HG03558 (cell line): Measurements from ENCODE around the gene PNMA8A.

Experiments used
- ATAC-seq: cut with Tn5 transposase; IDR thresholded peaks from one replicate; pipeline ENCODE4 v1.9.1; 2021; ENCODE audit warnings: moderate number of reproducible peaks; ENCODE audit not compliant: unreplicated experiment; ENCODE audit errors: extremely low read depth

PNMA8A gene

DNA sequence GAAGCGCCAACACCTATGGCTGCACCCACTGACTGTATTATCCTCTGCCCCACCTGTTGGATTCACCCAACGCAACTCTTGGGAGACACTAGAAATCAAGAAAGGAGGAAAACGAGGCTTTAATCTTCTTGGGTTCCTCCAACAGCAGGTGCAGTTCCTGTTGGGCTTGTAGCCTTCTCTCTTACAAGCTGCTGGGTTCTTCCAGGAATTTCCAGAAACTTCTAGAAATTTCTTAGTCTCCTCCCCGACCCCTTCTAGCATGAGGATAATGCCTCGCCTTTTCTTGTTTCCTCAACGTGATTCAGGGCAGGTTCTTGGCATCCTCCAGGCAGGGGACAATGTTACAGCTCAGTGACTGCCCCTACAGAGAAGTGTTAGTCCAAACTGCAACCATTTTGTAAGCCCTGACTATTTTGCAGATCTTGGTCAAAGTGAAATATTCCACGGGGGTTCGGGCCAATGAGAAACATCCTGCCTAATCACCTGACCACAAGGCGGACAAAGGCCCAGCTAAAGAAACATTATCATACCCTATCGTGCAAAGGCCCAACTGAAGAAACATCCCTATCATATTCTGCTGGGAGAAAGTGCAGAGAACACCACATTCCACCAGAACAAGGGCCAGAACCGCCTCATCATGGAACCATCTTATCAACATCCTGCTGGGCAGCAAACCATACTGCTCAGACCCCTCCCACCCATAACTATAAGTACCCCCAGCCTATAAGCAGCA, 614 bp upstream of the PNMA8A start:
- no peak for ATAC-seq

DNA sequence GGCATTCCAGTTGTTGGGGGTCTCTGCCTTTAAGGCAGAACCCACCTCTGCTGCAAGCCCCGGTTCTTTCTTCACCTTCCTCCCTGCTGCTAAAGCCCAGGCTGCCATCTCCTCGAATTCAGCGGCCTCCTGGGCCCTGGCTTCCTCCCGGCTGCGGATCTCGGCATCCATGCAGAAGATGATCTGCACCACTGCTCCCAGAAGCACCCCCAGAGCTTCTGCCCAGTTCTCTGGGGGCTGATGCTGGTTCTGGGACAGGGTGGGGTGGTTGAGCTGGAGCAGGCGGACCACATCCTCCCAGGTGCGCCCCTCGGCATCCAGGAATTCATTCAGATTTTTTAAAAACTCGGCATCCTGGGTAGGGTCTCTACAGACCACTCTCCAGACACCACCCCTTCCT, 987 bp downstream of the PNMA8A start:
- no peak for ATAC-seq

DNA sequence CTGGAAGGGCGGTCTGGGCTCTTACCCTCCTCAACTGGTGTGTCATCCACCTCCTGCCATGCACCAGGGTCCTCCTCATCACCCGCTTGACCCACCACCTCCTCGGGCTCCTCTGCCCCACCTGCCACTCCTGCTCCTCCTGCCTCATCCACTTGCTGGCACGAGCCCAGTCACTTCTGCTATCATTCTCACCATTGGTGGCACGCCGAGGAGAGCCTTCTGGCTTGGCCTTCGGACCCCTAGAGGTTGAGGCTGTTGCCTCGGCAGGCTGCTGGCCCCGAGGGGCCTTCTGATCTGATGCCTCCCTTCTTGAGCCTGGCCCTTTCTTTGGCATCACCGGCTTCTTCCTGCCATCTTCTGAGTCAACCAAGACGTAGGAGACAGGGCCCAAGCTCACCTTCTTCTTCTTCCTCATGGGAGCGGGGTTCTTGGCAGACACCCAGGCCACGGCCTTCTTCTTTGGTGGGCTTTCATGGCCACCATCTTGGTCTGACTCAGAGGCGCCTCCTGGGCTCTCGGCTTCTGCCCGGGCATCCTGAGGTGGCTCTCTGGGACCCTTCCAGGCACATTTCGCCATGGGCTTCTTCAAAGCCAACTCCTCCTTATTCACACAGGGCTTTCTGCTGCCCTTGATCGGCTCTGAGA, 1.7 kb downstream of the PNMA8A start:
- no peak for ATAC-seq

- no peak for ATAC-seq
These were observed 4.7 kb downstream of the PNMA8A start for GRCh38 chr19:46466536-46467196.

- no peak for ATAC-seq
These were observed 7.8 kb downstream of the PNMA8A start for GRCh38 chr19:46463516-46463915.

DNA sequence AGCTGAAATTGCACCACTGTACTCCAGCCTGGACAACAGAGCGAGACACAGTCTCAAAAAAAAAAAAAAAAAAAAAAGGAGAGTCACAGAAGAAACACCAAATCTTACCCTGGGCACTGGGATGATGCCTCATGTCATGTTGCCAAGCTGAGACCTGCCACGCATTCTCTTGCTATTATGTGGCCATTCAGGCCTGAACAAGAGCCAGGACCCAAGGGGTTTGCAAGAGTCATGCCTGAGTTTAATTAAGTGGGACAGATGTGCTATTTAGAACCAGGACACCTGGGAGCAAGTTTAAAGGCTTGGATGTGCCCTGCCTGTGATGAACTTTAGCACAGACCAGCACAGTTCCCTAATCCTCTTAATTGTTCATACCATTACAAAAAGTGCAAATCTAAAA, 9.8 kb downstream of the PNMA8A start:
- ATAC-seq = no peak

GRCh38 chr19:46460981-46461380, 10.4 kb downstream of the PNMA8A start:
- no peak for ATAC-seq

DNA sequence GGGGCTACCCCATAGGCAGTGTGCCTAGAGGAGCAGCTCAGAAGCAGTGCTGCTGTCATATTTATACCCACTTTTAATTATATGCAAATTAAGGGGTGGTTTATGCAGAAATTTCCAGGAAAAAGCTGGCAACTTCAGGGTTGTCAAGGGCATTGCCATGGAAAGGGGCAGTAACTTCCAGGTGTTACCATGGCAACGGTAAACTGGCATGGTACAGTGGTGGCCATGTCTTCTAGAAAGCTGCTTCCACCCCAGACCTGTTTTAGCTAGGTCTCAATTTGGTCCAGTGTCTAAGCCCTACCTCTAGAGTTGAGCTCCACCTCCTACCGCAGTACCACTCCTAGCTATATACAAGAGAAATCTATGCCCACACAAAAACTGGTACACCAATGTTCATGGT, 11.3 kb downstream of the PNMA8A start:
- no peak for ATAC-seq

GRCh38 chr19:46456930-46457329, 14.4 kb downstream of the PNMA8A start:
- no peak for ATAC-seq

DNA sequence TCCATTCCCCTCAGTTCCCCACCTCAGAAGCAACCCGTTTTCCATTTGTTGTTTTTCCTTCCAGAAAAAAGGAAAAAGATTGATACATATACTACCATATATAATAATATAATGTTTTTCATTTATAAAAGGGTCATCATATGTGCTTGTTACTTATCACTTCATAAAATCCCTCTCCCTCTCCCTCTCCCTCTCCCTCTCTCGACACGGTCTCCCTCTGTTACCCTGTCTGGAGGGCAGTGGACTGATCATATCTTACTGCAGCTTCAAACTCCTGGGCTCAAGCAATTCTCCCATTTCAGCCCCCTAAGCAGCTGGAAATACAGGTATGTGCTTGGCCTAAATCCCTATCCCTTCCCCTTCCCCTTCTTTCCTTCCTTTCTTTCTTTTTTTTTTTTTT, 17.1 kb downstream of the PNMA8A start:
- no peak for ATAC-seq

DNA sequence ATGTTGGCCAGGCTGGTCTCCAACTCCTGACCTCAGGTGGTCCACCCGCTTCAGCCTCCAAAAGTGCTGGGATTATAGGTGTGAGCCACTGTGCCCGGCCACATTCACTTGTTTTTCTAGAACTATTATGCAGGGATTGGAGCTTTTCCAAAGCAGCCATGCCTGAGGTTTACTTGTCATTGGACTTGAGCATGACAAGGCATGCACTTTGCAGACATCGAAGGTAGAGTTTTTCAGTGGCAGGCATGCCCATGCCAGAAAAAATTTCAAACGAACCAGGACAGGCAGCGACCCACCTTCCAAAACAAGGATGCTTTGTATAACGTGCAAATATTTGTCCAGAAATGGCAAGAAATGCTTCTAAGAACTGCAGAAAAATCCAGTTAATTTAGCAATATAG, 17.7 kb downstream of the PNMA8A start:
- no peak for ATAC-seq

DNA sequence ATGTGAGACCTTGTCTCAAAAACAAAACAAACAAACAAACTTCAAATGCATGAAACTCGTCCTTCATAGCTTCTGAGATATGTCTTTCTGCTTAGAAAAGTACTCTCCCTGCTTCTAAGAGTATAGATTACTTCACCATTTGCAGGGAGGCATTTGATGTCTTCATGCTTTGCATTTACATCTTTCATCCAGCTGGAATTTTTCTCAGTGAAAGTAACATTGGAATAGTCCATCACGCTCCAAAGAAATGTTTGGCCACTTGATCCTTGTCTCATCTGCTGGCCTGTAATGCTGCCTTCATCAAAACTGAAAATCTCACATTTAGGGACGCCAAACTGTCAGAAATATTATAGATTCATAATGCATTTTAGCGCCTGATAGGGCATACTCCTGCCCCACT, 19.2 kb downstream of the PNMA8A start:
- ATAC-seq = no peak

DNA sequence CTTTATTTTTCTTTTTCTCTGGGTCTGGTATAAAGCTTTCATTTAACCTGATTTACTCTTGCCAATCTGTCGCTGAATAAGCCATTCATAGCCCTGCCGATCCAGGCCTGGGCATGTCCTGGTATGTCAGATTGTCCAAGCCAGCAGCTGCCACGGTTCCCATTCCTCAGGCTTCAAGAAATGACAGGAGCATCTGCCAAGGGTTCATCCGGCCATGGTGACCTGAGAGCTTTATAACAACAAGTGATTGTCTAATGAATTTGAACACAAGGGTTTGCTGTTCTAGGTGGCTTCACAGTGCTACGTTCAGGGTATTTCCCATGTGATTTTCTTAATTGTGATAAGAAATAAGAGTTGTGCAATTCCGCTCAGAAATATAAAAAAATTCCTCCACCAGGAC, 20.0 kb downstream of the PNMA8A start:
- ATAC-seq = no peak

DNA sequence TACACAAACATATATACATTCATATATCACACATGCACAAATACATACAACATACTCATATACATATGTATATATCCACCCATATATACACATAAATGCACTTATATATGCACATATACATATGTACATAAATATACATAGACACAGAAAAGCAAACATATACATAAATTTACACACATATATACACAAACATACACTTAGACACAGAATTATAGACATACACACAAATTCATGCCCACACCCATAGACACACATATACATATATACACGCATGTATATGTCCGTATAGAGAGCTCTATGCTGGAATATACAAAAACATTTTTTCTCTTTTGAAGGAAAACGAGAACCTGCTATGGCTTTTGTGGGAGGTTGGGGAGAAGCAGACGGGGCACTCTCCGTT, 20.6 kb downstream of the PNMA8A start:
- no peak for ATAC-seq

DNA sequence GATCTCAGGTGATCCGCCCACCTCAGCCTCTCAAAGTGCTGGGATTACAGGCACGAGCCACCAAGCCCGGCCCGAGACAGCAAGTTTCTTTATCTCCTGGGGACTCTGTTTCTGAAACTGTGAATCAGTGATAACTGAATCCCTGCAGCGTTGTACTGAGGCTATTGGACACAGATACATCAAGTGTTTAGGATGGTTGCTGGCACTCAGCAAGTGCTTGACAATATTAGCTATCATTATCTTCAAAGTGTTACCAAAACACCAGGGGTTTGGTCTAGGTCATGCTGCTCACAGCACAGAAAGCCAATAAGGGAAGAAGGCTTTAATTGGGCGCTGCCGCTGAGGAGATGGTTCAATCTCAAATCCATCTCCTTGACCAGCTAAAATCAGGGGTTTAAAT, 22.1 kb downstream of the PNMA8A start:
- ATAC-seq = no peak

DNA sequence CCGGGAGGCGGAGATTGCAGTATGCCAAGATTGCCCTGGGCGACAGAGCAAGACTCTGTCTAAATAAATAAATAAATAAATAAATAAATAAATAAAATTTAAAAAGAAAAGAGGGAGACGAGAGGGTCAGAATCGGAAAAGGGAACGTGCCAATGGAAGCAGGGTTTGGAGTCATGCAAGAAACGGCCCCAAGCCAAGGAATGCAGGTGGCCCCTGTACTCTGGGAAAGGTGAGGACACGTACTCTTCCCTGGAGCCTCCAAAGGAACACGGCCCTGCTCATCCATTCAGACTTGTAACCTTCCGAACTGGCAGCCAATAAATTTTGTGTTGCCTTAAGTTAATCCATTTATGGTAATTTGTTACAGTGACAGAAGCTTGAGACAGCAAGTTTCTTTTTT, 22.8 kb downstream of the PNMA8A start:
- no peak for ATAC-seq

DNA sequence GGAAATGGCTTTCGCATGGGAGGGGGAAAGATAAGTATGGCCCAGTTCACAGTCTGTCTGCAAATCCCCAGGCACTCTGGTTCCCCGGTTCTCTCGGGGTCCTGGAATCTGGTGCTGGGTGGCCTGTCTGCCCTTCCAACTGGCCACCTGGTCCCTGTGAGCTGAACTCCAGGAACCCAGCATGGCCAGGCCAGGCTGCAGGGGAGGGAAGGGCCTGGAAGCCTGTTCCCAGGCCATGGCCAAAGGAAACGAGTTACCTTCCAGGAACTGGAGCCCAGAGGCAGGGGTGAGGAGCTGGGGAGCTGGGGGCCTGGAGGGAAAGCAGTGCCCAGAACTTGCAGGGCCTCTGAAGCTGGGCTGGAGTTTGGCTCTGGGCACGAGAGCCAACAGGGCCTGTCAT, 23.5 kb downstream of the PNMA8A start:
- ATAC-seq = no peak

DNA sequence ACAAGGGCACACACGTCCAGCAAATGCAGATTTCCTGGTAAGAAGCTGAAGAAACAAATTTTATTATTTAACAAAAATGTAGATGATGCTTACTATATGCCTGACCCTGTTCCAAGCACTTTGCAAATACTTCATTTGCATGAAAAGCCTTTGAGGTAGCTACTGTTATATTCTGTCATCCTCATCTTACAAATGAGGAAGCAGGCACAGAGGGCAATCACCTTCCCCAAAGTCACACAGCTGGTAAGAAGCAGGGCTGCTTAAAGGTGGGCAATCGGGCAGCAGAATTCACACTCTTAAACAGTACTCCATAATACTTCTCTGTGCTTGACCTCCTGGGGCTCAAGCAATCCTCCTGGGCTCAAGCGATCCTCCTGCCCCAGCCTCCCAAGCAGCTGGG, 24.4 kb downstream of the PNMA8A start:
- ATAC-seq = no peak

- ATAC-seq = no peak
These were observed 25.3 kb downstream of the PNMA8A start for GRCh38 chr19:46446021-46446420.

GRCh38 chr19:46442808-46443450, 28.4 kb downstream of the PNMA8A start:
- ATAC-seq = no peak

DNA sequence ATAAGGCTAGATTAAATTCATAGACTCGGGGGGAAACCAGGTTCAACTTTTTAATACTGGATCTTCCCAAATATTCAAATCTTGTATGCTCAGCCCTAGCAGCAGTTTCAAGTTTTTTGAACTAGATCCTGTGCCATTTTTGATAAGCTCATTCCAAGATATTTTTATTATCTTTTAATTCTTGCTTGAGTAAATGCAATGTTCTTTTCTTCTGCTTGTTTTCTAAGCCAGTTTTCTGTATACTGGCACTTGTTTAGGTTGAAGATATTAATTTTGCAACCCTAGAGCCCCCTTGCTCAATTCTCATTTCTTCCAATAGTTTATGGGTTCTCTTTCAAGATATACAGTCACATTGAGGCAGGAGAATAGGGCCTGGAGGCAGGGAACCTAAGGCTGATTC, 29.5 kb downstream of the PNMA8A start:
- no peak for ATAC-seq
